Hepatocyte (in vitro differentiated cells): ENCODE results near the gene FRY. TPM values are rescaled to one million over a fixed set of nuclear protein-coding genes. Genes with fewer than 3 reads are reported as not detected.

ENCODE experiments used
- DNase-seq: peaks from one replicate; pipeline ENCODE4 v3.0.0-alpha.2; 2016; ENCODE audit warnings: low spot score
- H2AFZ ChIP-seq: fragments of 200-600 bp; sonication (generic); 2 replicates; pipeline ENCODE4 v1.6.0; 2016; ENCODE audit warnings: antibody characterized with exemption, mild to moderate bottlenecking
- H3K27ac ChIP-seq: fragments of 200-600 bp; sonication (generic); 2 replicates; pipeline ENCODE4 v1.5.1; 2016; ENCODE audit warnings: mild to moderate bottlenecking
- H3K27me3 ChIP-seq: fragments of 200-600 bp; sonication (generic); 2 replicates; pipeline ENCODE4 v1.6.1; 2016
- H3K36me3 ChIP-seq: fragments of 200-600 bp; sonication (generic); replicated peaks from 2 replicates; pipeline ENCODE4 v1.5.1; 2016; ENCODE audit warnings: low read depth; ENCODE audit not compliant: insufficient read depth
- H3K4me1 ChIP-seq: fragments of 200-600 bp; sonication (generic); 2 replicates; pipeline ENCODE4 v1.5.1; 2016; ENCODE audit warnings: mild to moderate bottlenecking, moderate library complexity; ENCODE audit not compliant: insufficient read depth
- H3K4me2 ChIP-seq: fragments of 200-600 bp; sonication (generic); 2 replicates; pipeline ENCODE4 v1.6.0; 2016
- H3K4me3 ChIP-seq: fragments of 200-600 bp; sonication (generic); 2 replicates; pipeline ENCODE4 v1.5.1; 2016; ENCODE audit warnings: mild to moderate bottlenecking
- H3K79me2 ChIP-seq: fragments of 200-600 bp; sonication (generic); 2 replicates; pipeline ENCODE4 v1.6.0; 2017; ENCODE audit warnings: mild to moderate bottlenecking
- H3K9me2 ChIP-seq: fragments of 200-600 bp; sonication (generic); replicated peaks from 2 replicates; pipeline ENCODE4 v1.6.0; 2017; ENCODE audit warnings: mild to moderate bottlenecking; ENCODE audit not compliant: insufficient read depth
- H3K9me3 ChIP-seq: fragments of 200-600 bp; sonication (generic); 2 replicates; pipeline ENCODE4 v1.5.1; 2016; ENCODE audit warnings: low read depth, mild to moderate bottlenecking
- H4K20me1 ChIP-seq: fragments of 200-600 bp; sonication (generic); 2 replicates; pipeline ENCODE4 v1.6.0; 2016; ENCODE audit warnings: mild to moderate bottlenecking; ENCODE audit not compliant: insufficient read depth, poor library complexity, severe bottlenecking
- EZH2 ChIP-seq: fragments of 200-600 bp; sonication (generic); IDR thresholded peaks from 2 replicates; pipeline ENCODE4 v1.6.1; 2016; ENCODE audit warnings: antibody characterized with exemption, mild to moderate bottlenecking, borderline replicate concordance
- EZH2phosphoT487 ChIP-seq: fragments of 200-600 bp; sonication (generic); IDR thresholded peaks from one replicate; pipeline ENCODE4 v1.6.1; 2018; ENCODE audit warnings: antibody characterized with exemption, mild to moderate bottlenecking, low read depth, moderate library complexity; ENCODE audit not compliant: unreplicated experiment, severe bottlenecking
- WGBS: methylation state at CpG from one replicate; pipeline ENCODE4 v1.1.6; 2016; ENCODE audit warnings: low lambda C conversion rate; ENCODE audit errors: missing lambda C conversion rate; 5-methylcytosine and 5-hydroxymethylcytosine counted together
- polyA plus RNA-seq: library from polyadenylated mRNA; unstranded; fragments of >200 nt; fragmentation: Nextera tagmentation; extraction: Ambion mirVana; gene quantifications from 2 replicates; pipeline ENCODE4 v1.2.1, GENCODE V29; 2016
- total RNA-seq: library from RNA; depleted of rRNA; stranded (reverse); fragments of >200 nt; gene quantifications from 2 replicates; pipeline ENCODE4 v1.2.3, GENCODE V29; 2014
- TF ChIP-seq, protein P1 (sequence below): fragments of 200-600 bp; sonication (generic); IDR thresholded peaks from 2 replicates; pipeline ENCODE4 v1.5.1; 2016; ENCODE audit warnings: antibody characterized with exemption, mild to moderate bottlenecking; ENCODE audit not compliant: poor library complexity

FRY gene
- total and polyA plus RNA-seq, 2 experiments from 2014 or later = 2.4 to 3.7 TPM

DNA sequence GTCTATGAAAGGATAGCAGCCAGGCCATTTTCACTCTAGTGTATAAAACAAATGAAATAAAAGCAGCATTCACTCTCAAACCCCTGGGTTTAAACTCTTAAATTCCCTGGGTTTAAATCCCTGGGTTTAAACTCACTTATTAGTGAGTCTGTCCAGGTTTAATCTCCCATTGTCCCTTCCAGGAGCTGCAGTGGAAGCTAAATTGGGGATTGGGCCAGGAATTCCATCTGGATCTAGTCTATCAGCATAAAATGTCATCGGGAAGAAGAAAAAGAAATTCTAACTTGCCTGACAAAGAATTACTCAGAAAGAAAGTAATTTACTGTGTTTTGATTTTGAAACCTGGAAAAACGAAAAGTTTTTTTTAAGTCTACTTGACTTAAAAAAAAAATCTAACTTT is 54.8 kb downstream of the FRY start:
- no peak overlapping the region for H2AFZ ChIP-seq
- H3K36me3 ChIP-seq = no peaks in the 10 kb centered on the region
- no peak overlapping the region for H3K4me3 ChIP-seq
- TF ChIP-seq, protein P1, sequence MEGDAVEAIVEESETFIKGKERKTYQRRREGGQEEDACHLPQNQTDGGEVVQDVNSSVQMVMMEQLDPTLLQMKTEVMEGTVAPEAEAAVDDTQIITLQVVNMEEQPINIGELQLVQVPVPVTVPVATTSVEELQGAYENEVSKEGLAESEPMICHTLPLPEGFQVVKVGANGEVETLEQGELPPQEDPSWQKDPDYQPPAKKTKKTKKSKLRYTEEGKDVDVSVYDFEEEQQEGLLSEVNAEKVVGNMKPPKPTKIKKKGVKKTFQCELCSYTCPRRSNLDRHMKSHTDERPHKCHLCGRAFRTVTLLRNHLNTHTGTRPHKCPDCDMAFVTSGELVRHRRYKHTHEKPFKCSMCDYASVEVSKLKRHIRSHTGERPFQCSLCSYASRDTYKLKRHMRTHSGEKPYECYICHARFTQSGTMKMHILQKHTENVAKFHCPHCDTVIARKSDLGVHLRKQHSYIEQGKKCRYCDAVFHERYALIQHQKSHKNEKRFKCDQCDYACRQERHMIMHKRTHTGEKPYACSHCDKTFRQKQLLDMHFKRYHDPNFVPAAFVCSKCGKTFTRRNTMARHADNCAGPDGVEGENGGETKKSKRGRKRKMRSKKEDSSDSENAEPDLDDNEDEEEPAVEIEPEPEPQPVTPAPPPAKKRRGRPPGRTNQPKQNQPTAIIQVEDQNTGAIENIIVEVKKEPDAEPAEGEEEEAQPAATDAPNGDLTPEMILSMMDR = no peak
- TF ChIP-seq EZH2phosphoT487 (no peak), EZH2 (no peak)
- 78% methylated on average over 2 of the region's 2 CpGs for WGBS
- DNase-seq = no peak
- H3K9me3 ChIP-seq = no peaks in the 10 kb centered on the region
- H4K20me1 ChIP-seq = no peaks in the 10 kb centered on the region
- H3K27me3 ChIP-seq = no peaks in the 10 kb centered on the region
- H3K27ac ChIP-seq = no peak overlapping the region
- no peaks in the 10 kb centered on the region for H3K4me1 ChIP-seq
- H3K4me2 ChIP-seq = no peak overlapping the region
- no peaks in the 10 kb centered on the region for H3K9me2 ChIP-seq
- no peaks in the 10 kb centered on the region for H3K79me2 ChIP-seq

GRCh38 chr13:32086791-32087441 is 55.3 kb downstream of the FRY start:
- Histone ChIP-seq H3K4me3 (no peak overlapping the region), H3K9me2 (no peaks in the 10 kb centered on the region), H4K20me1 (no peaks in the 10 kb centered on the region), H3K4me1 (no peaks in the 10 kb centered on the region), H3K4me2 (no peak overlapping the region), H3K27me3 (no peaks in the 10 kb centered on the region), H3K27ac (no peak overlapping the region), H2AFZ (no peak overlapping the region), H3K36me3 (no peaks in the 10 kb centered on the region), H3K9me3 (no peaks in the 10 kb centered on the region), H3K79me2 (no peaks in the 10 kb centered on the region)
- TF ChIP-seq EZH2phosphoT487 = no peak
- DNase-seq = no peak
- 66% methylated on average over 4 of the region's 4 CpGs for WGBS

GRCh38 chr13:32087955-32088747 is 56.6 kb downstream of the FRY start:
- Histone ChIP-seq H3K36me3 (no peaks in the 10 kb centered on the region), H3K4me2 (no peak overlapping the region), H3K79me2 (no peaks in the 10 kb centered on the region), H3K9me2 (no peaks in the 10 kb centered on the region), H3K4me1 (no peaks in the 10 kb centered on the region), H3K27me3 (no peaks in the 10 kb centered on the region), H4K20me1 (no peaks in the 10 kb centered on the region), H3K27ac (no peak overlapping the region), H3K9me3 (no peaks in the 10 kb centered on the region), H3K4me3 (no peak overlapping the region), H2AFZ (no peak overlapping the region)
- no peak for TF ChIP-seq EZH2
- no peak for TF ChIP-seq EZH2phosphoT487
- TF ChIP-seq, protein P1 = no peak
- WGBS = 73% methylated on average over 1 of the region's 1 CpG
- no peak for DNase-seq

DNA sequence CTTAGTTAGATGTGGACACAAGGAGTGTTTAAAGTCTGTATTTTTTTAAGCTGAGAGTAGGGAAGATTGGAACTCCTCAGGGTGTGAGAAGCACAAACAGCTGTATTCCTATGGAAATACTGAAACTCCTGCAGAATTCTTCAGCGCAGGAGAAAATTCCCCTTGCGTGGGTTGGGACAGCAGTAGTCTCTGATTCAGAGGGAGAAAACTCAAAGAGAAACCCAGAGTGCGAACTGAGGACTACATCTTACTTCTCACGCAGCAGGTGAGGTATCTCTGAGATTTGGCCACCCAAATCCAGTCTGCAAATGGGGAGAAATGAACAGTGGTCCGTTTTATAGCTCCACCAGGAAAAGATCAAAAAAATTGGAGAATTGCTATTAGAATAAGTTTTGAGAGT is 60.9 kb downstream of the FRY start:
- TF ChIP-seq, protein P1 = no peak
- TF ChIP-seq EZH2phosphoT487 (no peak), EZH2 (no peak)
- WGBS = 92% methylated on average over 5 of the region's 5 CpGs
- H3K4me1 ChIP-seq = no peaks in the 10 kb centered on the region
- H3K27me3 ChIP-seq = no peaks in the 10 kb centered on the region
- H3K79me2 ChIP-seq = no peaks in the 10 kb centered on the region
- H3K36me3 ChIP-seq = no peaks in the 10 kb centered on the region
- H4K20me1 ChIP-seq = no peaks in the 10 kb centered on the region
- no peak overlapping the region for H2AFZ ChIP-seq
- H3K27ac ChIP-seq = no peak overlapping the region
- H3K4me2 ChIP-seq = no peak overlapping the region
- no peak for DNase-seq
- no peaks in the 10 kb centered on the region for H3K9me3 ChIP-seq
- no peak overlapping the region for H3K4me3 ChIP-seq
- no peaks in the 10 kb centered on the region for H3K9me2 ChIP-seq
